HG02798 (cell line): ENCODE measurements around the gene ZNF333.

Source experiments
- ATAC-seq: cut with Tn5 transposase; IDR thresholded peaks from one replicate; pipeline ENCODE4 v1.9.1; 2021; ENCODE audit warnings: mild to moderate bottlenecking; ENCODE audit not compliant: unreplicated experiment, poor library complexity

Gene ZNF333

DNA sequence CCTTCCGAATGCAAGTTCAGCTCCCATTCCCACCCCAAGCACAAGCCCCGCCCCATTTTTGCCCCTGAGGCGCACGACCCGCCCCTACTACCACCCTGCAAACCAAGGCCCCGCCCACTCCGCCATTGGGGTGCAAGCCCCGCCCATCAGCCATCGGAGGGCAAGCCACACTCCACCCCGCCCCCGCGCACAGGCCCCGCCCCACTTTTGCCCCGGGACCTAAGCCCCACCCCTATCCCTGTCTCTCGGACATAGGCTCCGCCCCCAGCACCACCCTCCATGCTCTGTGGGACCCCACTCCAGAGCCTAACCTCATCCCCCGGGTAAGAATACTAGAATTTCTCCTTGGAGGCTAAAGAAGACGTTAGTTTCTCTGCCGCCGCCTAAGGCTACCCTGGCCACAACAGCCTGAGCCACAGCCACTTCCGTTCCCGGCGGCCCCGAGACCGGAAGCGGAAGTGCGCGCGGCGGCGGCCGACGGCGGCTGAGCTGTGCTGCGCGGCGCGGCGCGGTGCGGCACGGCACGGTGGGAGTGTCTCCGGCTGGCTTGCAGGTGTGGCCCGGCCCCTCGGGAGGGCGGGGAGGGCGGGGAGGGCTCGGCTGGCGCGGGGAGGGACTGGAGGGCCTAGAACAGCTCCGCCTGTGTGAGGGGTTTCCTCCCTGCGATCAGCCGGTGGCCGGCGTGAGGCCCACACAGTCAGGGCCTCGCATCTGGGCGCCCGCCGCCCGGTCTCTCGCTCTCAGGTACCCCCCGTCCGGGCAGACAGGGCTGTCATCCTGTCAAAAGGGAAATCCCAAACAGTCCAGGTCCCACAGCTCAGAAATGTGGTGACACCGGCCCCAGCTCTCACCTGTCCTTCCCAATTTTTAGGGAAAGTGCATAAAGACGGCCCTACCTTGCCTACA is at the start of gene ZNF333:
Gene ZNF333, plus strand, starts transcription at position 451 of the 906 bp plus-strand sequence. CDS start 3,444 bp downstream, outside the sequence.
- peak; percentile 93 for ATAC-seq

DNA sequence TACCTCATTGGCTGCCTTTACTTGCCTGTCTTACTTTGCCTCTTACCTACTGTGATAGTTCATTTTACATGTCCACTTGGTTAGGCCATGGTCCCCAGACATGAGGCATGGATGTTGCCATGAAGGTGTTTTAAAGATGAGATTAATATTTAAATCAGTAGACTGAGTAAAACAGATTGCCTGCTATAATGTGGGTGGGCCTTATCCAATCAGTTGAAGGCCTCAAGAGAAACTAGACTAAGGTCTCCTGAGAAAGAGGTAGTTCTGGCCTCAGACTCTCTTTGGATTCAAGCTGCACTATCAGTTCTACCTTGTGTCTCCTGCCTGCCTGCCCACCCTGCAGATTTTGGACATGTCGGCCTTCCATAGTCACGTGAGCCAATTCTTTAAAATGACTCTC is 41.3 kb upstream of the ZNF333 start:
- no peak for ATAC-seq

DNA sequence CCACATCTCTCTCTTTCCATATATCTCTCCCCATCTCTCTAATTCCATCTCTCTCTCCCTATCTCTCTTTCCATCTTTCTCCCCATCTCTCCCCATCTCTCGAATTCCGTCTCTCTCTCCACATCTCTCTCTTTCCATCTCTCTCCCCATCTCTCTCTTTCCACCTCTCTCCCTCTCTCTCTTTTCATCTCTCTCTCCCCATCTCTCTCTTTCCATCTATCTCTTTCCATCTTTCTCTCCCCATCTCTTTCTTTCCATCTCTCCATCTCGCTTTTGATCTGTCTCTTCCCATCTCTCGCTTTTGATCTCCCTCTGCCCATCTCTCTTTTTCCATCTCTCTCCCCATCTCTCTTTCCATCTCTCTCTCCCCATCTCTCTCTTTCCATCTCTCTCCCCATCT is 40.8 kb upstream of the ZNF333 start:
- ATAC-seq: no peak

DNA sequence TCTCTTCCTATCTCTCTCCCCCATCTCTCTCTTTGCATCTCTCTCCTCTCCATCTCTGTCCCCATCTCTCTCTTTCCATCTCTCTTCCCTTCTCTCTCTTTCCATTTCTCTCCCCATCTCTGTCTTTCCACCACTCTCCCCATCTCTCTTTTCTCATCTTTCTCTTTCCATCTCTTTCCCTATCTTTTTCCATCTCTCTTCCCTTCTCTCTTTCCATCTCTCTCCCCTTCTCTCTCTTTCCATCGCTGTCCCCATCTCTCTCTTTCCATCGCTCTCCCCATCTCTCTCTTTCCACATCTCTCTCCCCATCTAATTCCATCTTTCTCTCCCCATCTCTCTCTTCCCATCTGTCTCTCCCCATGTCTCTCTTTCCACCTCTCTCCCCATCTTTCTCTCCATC is 39.7 kb upstream of the ZNF333 start:
- ATAC-seq: no peak

DNA sequence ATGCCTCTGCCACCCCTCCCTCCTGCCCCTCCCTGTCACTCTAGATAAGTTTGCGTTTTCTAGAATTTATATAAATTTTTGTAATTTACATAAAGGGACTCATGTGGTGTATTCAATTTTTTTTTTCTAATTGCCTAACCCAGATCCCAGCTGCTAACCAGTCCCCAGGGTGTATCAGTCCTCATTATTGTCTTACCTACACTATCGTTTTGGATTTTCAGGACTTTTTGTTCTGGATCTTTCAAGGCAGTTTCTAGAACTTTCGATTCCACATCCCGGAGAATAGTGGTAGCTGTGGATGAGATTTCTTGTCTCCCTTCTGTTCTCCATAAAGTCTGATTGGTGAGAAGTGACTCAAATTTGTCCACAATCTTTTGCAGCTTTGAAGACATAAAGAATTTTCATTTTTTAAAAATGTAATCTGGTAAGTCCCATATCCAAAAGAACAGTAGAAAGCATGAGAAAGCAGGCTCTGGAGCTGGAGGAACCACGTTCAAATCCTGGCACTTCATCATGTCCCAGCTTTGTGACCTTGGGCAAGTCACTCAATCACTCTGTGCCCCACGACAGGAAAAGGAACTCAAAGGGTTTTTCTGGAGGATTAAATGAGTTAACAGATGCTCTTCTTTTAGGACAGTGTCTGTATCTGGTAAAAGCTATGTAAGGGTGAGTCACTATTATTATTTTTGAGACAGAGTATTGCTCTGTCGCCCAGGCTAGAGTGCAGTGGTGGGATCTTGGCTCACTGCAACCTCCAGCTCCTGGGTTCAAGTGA is 34.9 kb upstream of the ZNF333 start:
- no peak for ATAC-seq

DNA sequence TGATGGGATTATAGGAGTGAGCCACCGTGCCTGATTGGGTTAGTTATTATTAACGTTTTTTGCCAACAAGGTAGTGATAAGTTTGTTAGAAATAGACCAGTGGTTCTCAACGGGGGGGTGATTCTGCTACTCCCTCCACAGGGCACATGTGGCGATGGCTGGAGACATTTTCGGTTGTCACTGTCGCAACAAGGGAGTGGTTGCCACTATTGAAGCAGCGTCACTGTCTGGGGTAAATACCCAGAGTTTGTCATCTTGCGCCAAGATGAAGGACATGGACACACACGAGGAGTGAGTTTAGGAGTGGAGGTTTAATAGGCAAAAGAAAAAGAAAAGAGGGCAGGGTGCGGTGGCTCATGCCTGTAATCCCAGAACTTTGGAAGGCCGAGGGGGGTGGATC is 34.1 kb upstream of the ZNF333 start:
- ATAC-seq: no peak

DNA sequence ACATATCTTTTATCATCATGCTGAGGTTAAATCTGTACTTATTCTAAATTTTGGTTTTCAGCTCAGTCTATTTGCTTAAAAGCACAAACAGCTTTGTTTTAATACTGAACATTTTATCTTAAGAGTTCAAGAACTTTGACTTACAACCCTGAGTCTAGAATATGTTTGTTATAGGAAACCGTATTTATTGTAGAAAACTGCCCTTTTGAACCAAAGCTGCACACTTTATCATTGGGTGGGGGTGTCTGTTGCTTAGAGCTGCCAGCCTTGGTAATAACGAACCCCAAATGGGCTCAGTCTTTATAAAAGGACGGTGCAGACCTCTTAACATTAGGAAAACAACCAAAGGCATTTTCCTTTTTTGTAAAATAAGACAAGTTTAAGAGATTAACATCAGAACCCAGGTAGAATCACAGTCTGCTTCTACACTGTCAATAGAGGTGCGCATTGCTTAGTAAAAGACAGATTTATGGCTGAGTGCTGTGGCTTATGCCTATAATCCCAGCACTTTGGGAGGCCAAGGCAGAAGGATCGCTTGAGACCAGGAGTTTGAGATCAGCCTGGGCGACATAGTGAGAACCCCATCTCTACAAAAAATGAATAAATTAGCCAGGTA is 29.9 kb upstream of the ZNF333 start:
- no peak for ATAC-seq

DNA sequence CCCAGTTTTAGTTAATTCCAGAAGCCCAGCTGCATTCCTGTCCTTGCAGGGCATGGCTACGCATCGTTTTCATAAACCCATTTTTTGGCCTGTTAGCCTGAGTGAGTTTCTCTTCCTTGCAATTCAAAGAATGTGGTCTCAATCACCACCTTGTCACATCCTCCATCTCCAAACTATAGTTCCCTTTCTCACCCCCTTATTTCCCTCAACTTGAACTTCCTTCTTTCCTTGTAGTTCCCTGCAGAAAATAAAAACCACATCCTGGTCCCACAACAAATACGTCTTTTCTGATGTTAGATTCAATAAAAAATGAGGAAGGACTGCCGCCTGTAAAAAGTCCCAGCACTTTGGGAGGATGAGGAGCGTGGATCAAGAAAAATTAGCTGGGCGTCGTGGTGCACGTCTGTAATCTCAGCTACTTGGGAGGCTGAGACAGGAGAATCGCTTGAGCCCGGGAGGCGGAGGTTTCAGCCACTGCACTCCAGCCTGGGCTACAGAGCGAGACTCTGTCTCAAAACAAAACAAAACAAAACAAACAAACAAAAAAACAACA is 28.4 kb upstream of the ZNF333 start:
- no peak for ATAC-seq

DNA sequence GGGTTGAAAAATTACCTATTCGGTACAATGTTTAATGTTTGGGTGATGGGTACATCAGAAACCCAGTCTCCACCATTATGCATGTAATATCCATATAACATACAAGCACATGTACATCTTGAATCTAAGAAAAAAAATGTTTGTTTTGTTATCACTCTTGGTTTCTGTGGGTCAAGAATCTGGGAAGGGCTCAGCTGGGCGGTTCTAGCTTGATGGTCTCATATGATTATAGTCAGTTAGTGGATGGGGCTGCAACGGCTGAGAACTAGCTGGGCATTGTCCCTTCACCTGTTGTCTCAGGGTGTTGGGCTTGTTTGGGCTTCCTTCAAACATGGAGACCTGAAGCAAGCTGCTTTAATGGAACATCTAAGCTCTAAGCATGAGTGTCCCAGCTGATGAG is 19.9 kb upstream of the ZNF333 start:
- no peak for ATAC-seq

DNA sequence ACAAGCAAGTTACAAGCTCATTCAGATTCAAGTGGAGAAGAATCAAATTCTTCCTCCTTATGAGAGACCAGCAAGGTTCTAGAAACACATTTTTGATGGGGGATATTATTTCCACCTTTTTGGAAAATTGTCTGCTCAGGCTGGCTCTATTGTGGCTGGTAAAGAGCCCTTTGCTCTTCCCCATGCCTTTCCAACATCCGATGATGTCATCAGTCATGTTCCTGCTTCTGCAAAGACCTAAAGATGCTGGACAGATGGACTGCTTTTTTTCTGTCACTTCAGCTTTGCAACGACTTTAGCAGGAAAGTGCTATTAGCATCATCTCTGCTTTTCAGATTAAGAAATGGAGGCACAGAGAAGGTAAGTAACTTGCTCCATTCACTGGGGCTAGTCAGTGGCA is 19.4 kb upstream of the ZNF333 start:
- ATAC-seq: no peak

DNA sequence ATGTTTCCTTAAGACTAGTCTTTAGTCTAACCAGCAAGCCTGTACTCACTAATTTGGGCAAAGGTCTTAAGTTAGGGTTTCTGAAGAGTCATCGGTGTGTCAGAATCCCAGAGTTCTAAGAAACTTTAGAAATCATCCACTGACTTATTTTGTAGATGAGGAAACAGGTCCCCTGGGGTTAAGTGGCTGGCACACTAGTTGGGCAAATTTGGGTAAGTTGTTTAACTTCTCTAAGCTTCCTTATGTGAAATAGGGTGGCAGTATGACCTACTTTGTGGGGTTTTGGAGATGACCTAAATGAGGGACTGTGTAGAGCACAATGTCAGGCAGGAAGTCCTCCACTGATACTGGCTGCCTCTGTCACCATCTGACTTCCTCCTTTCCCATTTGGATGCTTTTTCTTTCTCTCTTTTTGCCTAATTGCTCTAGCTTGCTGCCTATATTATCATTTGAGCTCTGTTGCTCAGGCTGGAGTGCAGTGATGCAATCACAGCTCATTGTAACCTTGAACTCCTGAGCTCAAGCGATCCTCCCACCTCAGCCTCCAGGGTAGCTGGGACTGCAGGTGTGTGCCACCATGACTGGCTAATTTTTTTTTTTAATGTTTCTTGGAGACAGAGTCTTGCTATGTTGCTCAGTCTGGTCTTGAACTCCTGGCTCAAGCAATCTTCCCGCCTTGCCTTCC is 17.5 kb upstream of the ZNF333 start:
- ATAC-seq: no peak

DNA sequence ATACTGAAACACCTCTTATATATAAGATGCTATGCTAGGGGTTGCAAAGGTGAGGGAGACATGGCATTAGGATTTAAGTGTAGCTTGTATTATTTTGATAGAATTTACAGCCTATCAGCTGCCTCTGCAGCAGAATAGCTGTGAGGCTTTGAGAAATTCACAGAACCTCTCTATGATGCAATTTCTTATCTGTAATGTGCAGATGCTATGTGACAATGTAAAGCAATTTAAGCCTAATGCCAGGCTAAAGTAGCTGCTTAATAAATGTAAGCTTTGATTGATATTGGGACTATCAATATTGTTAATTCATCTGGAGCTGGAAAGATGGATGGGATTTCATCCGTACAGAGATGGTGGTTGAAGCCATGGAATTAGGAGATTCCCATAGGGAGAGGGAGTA is 16.8 kb upstream of the ZNF333 start:
- no peak for ATAC-seq

DNA sequence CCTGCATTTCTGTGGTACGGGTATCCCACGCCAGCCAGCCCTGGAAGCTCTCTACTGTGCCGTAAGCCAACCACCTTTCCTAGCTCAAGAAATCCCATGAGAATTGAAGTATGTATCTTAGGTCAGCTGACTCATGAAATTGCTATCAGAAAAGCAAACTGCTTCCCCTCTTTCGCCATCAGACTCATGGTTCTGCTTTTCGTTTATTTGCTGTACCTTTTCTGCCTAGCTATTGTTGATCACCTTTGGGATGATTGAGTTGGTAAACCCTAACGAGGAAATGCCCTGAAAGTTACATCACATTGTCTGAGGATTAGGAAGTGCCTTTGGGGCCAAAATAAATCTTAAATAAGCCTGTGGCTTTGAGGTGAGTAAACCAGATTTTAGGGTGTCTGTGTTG is 15.1 kb upstream of the ZNF333 start, which contains the start of gene ADGRE3:
Gene ADGRE3, minus strand, starts transcription at position 81 of the 400 bp plus-strand sequence. Its CDS starts 74 bp downstream, at position 7.
- no peak for ATAC-seq

DNA sequence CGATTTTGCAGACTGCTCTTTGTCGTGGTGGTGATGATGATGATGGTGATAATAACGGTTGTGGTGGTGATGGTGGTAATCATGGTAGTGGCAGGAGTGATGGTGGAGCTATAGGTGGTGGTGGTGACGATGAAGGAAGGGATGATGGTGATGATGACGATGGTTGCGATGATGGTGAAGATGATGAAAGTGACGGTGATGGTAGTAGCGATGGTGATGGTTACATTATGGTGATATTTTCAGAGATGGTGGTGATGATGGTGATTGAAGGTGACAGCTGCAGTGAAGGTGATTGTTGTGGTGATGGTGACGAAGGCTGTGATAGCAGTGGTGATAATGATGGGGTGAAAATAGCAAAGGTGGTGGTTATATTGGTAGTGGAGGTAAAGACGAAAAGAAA is 13.1 kb upstream of the ZNF333 start:
- no peak for ATAC-seq

DNA sequence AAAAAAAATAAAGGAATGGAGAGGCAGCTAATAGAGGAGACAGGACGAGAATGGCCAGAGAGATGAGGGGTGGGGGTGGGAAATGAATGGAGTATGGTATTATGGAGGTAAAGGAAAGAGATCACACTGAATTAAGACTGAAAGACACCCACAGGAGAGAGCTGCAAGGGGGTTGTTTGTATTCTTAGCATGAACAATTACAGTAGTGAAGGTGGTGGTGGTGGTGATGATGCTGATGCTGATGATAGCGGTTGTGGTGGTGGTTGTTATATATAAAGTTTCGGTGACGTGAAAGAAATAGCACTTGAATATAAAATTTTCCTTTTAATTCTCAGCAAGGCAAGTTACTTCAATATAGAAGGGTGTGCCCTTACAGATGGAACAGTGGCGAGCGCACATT is 12.4 kb upstream of the ZNF333 start:
- ATAC-seq: no peak

DNA sequence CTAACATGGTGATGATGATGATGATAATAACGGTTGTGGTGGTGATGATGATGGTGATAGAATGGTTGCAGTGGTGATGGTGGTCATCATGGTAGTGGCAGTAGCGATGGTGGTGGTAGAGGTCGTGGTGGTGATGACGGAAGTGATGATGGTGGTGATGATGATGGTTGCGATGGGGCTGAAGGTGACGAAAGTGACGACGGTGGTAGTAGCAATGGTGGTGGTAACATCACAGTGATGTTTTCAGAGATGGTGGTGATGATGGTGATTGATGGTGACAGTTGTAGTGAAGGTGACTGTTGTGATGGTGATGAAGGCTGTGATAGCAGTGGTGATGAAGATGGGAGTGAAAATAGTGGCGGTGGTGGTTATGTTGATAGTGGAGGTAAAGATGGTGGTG is 11.6 kb upstream of the ZNF333 start:
- ATAC-seq: no peak

DNA sequence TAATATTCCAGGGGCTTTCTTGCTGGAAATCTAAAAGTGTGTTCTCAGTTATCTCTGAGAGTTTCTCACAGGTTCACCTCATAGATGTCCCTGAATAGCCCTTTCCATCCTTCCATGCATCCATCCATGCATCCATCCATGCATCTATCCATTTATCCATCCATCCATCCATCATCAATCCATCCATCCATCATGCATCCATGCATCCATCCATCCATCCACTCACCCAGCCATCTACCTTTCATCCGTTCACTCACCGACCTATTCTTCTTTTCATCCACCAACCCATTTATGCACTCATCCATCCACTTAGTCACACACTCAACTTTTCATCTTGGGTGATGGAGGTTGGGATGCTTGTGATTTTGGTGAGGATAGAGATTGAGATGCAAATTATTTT is 7.8 kb upstream of the ZNF333 start:
- no peak for ATAC-seq

DNA sequence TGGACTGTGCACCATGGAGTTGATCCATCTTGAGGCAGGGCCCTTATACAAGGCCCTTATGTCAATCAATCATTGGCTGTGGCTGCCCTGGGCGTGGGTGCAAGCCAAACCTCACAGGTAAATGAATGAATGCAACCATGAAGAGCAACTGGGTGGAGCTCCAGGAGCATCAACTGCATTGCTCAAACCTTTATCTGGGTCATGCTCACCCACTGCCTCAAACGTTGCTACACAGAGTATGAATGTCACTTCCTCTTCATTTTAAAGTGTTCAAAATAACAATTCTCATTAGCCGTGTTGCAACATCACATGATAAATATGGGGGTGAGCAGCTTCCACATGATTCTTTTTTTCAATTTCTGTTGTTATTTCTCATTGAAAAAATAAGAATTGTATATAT is 6.4 kb upstream of the ZNF333 start:
- no peak for ATAC-seq

DNA sequence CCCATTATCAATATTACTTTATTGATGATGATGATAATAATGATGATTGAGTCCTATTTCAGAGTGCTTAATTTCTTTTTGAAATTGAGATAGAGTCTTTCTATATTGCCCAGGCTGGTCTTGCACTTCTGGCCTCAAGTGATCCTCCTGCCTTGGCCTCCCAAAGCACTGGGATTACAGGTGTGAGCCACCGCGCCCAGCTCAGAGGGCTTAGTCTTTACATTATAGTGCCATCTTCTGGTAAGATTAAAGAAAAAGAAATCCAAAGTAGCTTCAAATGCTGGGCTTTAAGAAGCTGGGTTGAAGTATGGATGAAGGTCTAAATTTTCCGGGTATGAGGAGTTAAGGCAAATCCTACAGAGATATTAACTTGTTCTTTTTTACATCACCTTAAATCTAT is 3.4 kb upstream of the ZNF333 start:
- ATAC-seq: no peak

DNA sequence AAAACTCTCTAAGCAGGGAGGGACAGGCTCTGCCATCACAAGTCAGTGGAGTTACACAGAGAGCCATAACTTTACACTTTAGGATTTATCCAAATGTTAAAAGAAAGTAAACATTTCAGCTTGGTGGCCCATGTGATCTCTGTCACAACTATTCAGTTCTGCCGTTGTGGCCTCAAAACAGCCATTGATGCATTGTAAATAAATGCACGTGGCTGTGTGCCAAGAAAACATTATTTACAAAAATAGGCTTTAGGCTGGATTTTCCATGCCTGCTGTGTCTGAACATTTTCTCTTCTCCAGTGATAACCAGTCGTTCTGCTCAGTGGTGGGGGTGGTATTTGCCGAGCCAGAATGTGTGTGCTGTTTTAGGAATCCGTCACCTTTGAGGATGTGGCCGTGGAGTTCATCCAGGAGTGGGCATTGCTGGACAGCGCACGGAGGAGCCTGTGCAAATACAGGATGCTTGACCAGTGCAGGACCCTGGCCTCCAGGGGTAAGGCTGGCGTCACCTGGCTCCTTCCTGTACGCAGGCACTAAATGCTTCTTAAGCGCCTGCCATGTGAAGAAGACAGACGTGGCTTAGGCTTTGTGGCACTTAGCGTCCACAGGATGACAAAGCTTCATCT is 4.9 kb downstream of the ZNF333 start:
- no peak for ATAC-seq
